Suprapubic skin (tissue), 3 donors: ENCODE data around the gene ARHGEF3.

Source experiments
- EP300 ChIP-seq: sonication (generic); formaldehyde crosslinking; IDR thresholded peaks from one replicate; pipeline ENCODE4 v1.6.1; 2017; ENCODE audit warnings: antibody characterized with exemption
- POLR2A ChIP-seq, 2 donors: fragments of 450-650 bp; IDR thresholded peaks; one replicate each; pipeline ENCODE4 v1.6.1; 2017; ENCODE audit warnings: antibody characterized with exemption in 2 of 2, mild to moderate bottlenecking in 2 of 2, moderate library complexity in 2 of 2
- TF ChIP-seq, protein P1 (sequence below), 2 donors: fragments of 200-600 bp in 1 of 2; fragments of 450-650 bp in 1 of 2; sonication (generic) in 1 of 2; IDR thresholded peaks; one replicate each; pipeline ENCODE4 v1.5.1; 2016 to 2019; ENCODE audit warnings: antibody characterized with exemption in 2 of 2, mild to moderate bottlenecking in 1 of 2, moderate library complexity in 1 of 2

DNA sequence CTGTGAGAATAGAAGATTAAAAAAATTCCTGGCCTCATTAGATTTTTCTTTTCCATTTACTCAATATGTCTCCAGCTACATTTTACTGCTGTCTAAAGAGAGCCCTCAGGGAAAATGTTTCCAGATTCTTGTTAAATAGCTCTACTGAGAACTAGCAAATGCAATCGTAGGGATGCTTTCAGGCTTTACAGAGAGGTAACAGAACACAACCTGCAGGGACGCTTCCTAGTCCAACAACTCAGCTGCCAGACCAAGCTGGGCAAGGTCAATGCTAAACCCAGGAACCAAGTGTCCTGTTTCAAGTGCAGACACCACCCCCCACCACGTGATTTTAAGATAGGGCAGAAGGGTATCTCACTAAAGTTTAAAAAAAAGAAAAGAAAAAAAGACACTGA, 25.2 kb downstream of the ARHGEF3 start:
- no peak for TF ChIP-seq POLR2A (IDR thresholded peaks at IDR 0.05)
- TF ChIP-seq, protein P1, sequence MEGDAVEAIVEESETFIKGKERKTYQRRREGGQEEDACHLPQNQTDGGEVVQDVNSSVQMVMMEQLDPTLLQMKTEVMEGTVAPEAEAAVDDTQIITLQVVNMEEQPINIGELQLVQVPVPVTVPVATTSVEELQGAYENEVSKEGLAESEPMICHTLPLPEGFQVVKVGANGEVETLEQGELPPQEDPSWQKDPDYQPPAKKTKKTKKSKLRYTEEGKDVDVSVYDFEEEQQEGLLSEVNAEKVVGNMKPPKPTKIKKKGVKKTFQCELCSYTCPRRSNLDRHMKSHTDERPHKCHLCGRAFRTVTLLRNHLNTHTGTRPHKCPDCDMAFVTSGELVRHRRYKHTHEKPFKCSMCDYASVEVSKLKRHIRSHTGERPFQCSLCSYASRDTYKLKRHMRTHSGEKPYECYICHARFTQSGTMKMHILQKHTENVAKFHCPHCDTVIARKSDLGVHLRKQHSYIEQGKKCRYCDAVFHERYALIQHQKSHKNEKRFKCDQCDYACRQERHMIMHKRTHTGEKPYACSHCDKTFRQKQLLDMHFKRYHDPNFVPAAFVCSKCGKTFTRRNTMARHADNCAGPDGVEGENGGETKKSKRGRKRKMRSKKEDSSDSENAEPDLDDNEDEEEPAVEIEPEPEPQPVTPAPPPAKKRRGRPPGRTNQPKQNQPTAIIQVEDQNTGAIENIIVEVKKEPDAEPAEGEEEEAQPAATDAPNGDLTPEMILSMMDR (IDR thresholded peaks at IDR 0.05) = no peak
- TF ChIP-seq EP300 = no peak
